NCI-H1417 treated with DMSO at 0.1 percent for 48 hours (cell line): ENCODE results near the gene CEP104.

Source experiments
- DNase-seq: peaks from one replicate; lab custom pipeline; 2025; lab: John Stamatoyannopoulos, UW

Gene CEP104

GRCh38 chr1:3894626-3895278 is 37.7 kb upstream of the CEP104 start:
- no peak for DNase-seq

DNA sequence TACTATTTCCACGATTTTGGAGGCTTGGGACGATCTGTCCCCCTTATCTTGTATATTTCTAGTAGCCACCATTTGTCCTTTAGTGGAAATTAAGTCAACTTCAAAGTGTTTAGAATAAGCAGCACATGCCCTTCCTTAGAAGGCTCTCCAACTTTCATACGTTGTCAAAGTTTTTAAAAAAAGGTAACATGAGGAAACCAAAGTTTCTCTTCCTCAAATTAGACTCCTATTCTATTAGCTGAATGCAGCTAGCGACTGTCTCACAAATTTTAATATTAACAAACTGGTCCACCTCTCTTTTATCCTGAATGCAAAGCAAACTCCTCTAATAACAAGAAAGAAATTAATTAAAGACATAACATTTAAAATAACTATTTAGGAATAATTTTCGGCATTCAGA is 36.2 kb upstream of the CEP104 start:
- DNase-seq, result no peak

DNA sequence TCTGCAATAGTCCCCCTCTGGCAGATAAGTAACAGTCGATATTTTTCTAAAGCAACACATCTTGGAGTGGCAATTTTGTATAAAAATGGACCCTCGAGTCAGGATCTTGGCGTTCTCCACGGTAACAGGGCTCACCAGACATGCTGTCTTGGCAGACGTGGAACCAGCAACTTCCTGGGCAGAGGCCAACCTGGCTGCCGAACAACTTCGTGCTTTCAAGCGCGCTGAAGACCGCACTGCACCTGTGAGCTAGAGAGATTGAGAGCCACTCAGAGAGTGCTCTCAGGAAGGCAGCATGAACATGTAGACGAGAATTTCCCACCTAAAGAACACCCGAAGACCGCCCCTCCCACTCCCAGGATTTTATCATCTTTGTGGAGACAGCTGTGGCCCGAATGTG is 35.7 kb upstream of the CEP104 start:
- DNase-seq, result no peak

DNA sequence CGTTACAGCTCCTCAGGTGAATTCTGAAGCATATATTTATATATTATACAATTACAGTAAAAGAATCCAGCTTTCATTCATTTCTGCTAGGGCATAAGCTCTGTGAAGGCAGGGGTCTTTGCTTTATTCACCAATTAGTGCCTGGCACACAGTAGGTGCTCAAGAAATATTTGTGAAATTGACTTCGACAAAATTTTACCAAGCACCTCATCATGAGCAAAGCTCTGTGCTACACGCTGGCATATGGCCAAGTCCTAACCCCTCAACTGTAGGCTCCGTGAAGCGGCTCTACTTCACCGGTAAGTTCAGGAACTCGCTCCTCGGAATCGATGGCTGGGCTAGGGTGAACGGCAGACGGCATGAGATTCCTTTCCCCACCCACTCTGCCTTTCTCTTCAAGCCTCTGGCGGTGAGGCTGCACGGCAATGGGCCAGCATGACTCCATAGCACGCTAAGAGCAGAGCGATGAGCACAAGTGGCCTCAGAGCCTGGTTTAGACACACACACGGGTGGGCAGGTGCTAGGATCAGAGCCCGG is 34.4 kb upstream of the CEP104 start:
- DNase-seq, result no peak

- DNase-seq, result no peak
These were observed 33.6 kb upstream of the CEP104 start for GRCh38 chr1:3890389-3891328.

GRCh38 chr1:3889936-3890335 is 32.9 kb upstream of the CEP104 start:
- no peak for DNase-seq

DNA sequence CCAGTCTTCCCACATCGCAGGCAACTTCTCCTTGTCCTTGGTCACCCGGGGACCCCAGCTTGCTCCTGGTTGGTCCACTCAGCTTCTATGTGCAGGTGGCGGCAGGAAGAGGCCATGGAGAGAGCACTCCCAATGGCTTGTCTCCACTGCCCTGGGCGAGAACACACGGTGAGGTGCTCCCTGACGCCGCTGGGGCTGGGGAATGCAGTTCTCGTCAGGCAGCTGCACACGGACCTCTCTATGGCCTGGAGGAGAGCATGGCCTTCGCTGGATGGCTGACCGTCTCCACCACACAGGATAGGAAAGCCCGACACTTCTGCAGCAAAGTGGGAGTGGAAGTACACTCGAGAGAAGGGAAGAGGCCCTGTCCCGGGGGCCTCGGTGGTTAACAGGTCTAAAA is 31.3 kb upstream of the CEP104 start:
- DNase-seq, result no peak

DNA sequence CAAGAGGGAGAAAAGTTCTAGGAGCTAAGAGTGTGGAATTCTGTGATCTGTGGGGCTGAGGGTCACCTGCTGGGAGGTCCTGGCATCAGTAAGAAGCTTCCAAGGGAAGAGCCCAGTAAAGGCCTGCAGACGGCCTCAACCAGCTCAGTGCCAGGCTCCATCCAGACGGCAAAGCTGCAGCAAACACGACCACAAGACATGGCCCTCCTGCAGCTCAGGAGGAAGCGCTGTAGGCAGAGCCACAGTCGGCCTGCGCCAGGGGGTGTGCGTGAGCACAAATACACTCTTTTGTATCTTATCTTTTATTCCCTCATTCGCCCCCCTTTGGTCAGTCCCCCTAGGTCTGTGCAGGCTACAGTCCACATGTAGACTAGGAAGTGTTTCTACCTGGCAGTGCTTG is 29.7 kb upstream of the CEP104 start:
- DNase-seq, result no peak

GRCh38 chr1:3886106-3886670 is 29.2 kb upstream of the CEP104 start:
- DNase-seq, result no peak

DNA sequence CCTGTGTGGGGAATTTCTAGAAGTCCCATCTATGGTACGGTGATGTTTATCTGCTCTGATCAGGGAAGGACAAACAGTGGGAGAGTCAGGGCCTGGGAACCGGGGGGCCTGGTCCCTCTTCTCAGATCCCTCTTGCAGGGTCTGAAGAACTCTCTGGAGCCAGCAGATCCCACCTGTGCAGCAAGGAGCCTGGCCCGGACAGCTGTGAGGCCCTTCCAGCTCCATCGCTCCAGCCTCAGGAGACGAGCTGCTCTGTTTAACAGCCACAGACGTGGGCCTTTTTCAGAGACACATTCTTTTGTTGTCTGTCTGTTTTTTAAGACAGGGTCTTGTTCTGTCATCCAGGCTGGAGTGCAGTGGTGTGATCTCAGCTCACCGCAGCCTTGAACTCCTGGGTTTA is 28.6 kb upstream of the CEP104 start:
- no peak for DNase-seq

DNA sequence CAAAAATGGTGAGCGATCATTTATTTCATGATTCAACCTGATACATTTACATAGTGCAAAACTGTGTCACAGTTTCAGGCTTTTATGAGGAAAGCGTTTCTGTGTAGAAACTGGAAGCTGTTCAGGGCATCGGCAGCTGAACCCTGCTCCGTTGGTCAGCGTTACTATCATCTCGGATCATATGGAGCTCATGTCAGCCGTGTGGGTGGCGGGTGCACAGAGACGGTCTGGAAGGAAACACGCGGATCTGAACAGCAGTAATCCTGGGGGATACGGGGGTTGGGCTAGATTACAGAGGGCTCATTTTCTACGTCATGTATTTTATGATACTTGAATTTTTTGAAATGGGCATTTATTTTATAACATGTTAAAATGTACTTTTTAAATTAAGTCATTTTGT is 28.0 kb upstream of the CEP104 start:
- DNase-seq, result no peak

DNA sequence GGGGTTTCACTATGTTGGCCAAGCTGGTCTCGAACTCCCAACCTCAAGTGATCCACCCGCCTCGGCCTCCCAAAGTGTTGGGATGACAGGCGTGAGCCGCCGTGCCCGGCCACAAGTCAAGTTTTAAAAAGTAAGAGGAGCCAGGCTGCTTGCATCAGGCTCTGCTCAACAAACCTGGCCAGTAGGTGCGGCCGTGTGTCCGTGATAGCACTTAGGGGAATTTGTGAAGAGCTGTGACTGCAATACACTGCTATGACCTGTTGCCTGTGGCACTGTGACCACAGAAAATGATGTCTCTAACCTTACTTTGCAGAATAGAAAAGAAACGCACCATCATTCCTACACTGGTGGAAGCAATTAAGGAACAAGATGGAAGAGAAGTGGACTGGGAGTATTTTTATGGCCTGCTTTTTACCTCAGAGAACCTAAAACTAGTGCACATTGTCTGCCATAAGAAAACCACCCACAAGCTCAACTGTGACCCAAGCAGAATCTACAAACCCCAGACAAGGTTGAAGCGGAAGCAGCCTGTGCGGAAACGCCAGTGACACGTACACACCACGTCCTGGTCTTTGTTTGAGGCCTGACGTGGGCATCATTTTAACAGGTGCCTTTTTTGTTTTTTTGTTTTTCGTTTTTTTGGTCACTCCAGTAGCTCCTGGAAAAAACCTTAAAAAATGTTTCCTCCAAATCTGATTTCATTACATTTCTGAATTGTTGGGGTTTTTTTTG is 26.3 kb upstream of the CEP104 start:
- DNase-seq, result no peak

DNA sequence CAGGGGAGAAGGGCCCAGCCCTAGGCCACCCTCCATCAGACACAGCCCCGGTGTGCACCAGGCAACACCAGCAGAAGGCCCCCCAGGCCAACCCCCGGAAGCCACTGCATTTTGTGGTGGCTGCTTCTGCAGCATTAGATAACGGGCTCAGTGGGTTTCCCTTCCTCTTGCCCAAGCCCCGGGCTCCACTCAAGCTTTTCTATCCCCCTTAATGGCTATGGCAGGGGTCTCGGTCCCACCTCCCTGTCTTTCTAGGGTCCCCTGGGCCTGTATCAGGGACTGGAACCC is 24.1 kb upstream of the CEP104 start:
- no peak for DNase-seq

DNA sequence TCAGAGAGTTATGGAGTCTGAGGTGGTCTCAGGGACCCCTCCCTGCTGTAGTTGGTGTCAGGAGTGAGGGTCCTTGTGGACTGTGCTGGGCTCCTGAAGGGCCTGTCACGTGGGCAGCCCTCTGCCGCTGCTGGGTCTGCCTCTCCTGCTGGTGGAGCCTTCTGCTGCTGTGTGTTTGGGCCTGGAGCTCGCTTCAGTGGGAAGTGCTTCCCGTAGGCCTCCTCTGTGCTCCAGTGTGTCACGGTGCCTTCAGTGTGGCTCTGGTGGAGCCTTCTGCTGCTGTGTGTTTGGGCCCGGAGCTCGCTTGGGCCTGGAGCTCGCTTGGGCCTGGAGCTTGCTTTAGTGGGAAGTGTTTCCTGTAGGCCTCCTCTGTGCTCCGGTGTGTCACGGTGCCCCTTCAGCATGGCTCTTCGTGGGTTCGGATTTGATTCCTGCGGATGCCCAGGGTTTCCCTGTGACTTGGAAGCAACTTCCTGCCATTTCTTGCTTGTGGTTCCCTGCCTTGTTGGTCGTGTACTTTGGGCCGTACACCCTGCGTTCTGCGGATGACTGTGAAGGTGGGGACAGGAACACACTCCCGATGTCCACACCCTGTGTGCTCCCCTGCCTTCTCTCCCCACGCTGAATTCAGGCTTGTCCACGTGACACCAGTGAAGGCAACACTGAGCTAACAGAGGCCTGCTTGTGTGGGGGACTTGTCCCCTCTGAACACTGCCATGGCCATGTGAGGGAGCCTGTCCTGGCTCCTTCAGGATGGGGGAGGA is 23.6 kb upstream of the CEP104 start:
- DNase-seq, result no peak

GRCh38 chr1:3879787-3880428 is 22.9 kb upstream of the CEP104 start:
- DNase-seq, result no peak

- DNase-seq, result no peak
These were observed 22.1 kb upstream of the CEP104 start for GRCh38 chr1:3879099-3879498.

GRCh38 chr1:3876716-3877115 is 19.7 kb upstream of the CEP104 start:
- DNase-seq, result no peak

DNA sequence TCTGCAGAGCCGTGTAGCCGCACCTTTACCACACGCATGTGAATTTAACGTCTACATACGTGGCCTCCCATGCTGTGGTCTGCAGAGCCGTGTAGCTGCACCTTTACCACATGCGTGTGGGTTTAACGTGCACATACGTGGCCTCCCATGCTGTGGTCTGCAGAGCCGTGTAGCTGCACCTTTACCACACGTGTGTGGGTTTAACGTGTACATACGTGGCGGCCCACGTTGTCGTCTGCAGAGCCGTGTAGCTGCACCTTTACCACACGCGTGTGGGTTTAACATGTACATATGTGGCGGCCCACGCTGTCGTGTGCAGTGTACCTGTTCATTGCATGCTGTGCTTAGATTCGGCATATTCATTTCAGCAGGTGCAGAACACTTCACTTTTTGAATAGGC is 17.7 kb upstream of the CEP104 start:
- DNase-seq, result no peak

DNA sequence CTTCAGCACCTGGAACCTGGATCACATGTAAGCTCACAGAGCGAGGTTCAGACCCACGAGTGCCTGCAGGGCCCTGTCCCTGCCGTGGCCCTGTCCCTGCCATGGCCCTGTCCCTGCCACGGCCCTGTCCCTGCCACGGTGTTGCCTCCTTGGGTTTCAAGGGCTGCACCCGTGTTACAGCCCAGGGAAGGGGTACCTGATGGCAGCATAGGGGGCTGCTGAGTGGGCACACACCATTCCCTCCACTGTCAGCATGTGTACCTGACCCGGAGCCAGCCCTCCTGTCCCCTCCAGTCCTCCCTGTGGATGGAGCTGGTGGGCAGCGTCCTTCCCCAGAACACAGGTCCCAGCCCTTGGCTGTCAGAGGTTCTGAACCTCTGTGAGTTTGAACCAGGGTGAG is 15.5 kb upstream of the CEP104 start:
- no peak for DNase-seq

- no peak for DNase-seq
These were observed 14.4 kb upstream of the CEP104 start for GRCh38 chr1:3871451-3871805.

DNA sequence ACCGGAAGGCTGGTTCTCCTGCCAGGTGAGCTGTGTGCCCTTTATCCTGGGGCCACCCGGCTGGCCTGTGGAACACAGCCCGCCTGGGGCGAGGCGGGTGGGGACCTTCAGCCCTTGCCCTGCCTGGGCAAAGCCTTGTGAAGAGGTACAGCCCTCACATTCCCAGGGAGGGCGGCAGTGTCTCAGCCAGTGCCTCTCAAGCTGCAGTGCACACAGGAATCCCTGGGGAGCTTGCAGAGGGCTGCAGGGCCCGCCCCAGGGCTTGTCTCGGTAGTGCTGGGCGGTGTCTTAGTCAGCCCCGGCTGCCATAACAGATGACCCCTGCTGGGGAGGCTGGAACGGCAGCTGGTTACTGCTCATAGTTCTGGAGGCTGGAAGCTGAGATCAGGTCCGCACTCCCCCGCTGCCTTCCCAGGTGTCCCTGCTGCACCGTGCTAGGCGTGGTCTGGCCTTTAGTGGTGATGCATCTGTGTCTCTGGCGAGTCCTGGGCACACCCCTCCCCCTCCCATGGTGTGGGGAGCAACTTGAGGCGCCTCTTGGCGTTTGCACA is 12.8 kb upstream of the CEP104 start:
- DNase-seq, result no peak
